Activated T-helper 2 cell treated with anti-CD3 and anti-CD28 coated beads, Interferon-gamma antibody, Interleukin-2, Interleukin-4, amounts not matched to agents 10 μg/mL and 5 μg/mL and 100 μg/mL, durations not matched to agents 14 hours and 24 hours and 36 hours (primary cell): ENCODE measurements around the gene METTL1. TPM values are rescaled to one million over a fixed set of nuclear protein-coding genes. Genes with fewer than 3 reads are reported as not detected.

ENCODE experiments used
- DNase-seq: peaks from one replicate; pipeline ENCODE4 v3.0.0; 2021; ENCODE audit warnings: low spot score
- H3K27ac Mint-ChIP-seq: one replicate; pipeline ENCODE4 v1.8.0; 2021; ENCODE audit warnings: mixed read lengths
- H3K27me3 Mint-ChIP-seq: one replicate; pipeline ENCODE4 v1.8.0; 2021; ENCODE audit warnings: low read depth, mixed read lengths
- H3K36me3 Mint-ChIP-seq: one replicate; pipeline ENCODE4 v1.8.0; 2021; ENCODE audit warnings: low read depth, mixed read lengths
- H3K4me1 Mint-ChIP-seq: one replicate; pipeline ENCODE4 v1.8.0; 2021; ENCODE audit warnings: low read depth, mixed read lengths
- H3K4me3 Mint-ChIP-seq: one replicate; pipeline ENCODE4 v1.8.0; 2021; ENCODE audit warnings: low read depth, mild to moderate bottlenecking, moderate library complexity, mixed read lengths
- H3K9me3 Mint-ChIP-seq: one replicate; pipeline ENCODE4 v1.8.0; 2021; ENCODE audit warnings: mixed read lengths
- intact Hi-C: fragments of 100-400 bp; cut with micrococcal nuclease; formaldehyde crosslinking; loops from one replicate; pipeline ENCODE4 v1.15.1; 2023
- total RNA-seq: library from RNA; stranded (reverse); gene quantifications from 2 replicates; pipeline ENCODE4 v1.2.3, GENCODE V29; 2022

METTL1 gene
- total RNA-seq, 1 donor from 2014 or later = 61.2 TPM

DNA sequence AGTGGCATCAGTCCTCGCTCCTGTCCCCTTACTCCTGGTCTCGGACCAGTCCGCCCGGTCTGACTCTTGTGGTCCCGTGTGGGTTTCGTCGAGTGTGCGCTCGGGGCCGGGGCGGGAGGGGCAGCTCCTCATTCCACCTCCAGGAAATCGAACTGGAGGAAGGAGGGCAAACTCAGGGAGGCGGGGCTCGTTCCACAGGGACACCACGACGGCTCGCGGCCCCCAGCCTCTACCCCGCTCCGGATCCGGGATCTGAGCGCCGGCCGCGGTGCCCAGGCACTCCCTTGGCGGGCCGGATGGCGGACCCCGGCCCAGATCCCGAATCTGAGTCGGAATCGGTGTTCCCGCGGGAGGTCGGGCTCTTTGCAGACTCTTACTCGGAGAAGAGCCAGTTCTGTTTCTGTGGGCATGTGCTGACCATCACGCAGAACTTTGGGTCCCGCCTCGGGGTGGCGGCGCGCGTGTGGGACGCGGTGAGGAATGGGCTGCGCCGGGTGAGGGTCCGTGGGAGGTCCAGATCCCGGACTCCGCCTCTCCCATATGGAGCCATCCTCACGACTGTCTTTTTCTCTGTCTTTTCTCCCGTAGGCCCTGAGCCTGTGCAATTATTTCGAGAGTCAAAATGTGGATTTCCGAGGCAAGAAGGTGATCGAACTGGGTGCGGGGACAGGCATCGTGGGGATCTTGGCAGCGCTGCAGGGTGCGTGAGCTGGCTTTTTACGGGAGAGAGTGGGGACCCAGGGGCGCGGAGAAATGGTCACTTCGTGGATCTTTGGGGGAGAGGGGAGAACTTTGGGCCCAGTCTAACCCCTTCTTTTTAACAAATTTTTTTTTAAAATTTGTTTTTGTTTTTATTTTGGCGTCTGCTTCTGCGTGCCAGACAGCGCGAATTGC is 771 bp upstream of the METTL1 start, which contains the start of gene EEF1AKMT3:
TSS of gene EEF1AKMT3 (plus strand) at position 186 of the 894 bp plus-strand sequence. CDS start at position 297, 111 bp downstream.
- Mint-ChIP-seq H3K27ac (peak within 1 kb of the TSS; percentile 99), H3K9me3 (no peaks in the 10 kb centered on the region), H3K36me3 (peaks cover 46% of the 10 kb centered on the region), H3K27me3 (no peaks in the 10 kb centered on the region), H3K4me1 (peaks cover 11% of the 10 kb centered on the region), H3K4me3 (peak within 1 kb of the TSS; percentile 97)
- intact Hi-C loops = loop anchor here (1.0 to 2.0 kb wide), 3 partner anchors 10 to 126 kb away; partner anchors contain the start of genes CDK4 and TSFM
- DNase-seq = peak; percentile 31

DNA sequence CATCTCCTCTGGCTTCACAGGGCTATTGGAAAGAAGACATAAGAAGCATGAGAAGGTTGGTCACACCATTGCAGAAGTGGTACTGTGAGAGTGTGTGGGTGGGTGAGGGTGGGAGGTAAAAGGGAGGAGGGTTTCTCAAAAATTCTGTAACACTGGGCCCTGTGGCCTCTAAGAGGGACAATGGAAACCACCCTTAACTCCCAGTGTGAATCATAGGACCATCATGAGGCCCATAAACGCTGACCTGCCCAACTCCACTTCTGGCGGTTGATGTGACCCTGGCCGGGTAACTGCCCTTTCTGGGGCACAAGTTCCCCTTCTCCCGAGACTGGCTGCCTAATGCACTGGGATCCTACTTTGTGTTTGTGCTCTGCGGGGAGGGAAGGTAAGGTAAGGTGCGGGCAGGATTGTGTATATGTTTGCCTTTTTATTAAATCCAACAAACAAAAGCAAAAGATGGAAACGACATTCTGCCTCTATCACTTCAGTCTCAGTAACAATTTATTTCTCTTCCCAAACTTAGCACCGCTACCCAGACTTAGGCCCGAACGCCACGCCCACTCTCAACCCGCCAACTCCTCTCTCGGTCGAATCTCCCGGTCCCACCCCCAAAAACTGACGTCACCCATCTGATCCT is 551 bp downstream of the METTL1 start:
- peaks cover 15% of the 10 kb centered on the region for H3K4me1 Mint-ChIP-seq

DNA sequence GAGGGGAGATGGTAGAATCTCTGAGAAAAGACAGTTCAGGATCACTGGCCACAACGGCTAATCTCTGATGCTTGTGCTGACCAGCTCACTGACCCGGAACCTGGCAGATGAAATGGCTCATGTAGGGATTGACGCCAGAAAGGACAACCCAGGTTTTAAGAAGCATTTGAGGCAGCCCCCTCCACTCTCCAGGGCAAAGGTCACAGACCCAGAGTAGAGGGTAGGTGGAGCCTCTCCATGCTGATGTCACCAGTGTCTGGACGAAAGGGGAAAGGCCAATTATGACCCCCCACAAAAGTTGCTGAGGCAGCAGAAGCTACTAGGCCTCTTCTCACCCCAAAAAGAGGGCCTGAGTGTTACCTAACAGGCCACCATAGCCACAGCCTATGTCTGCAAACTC is 1.2 kb downstream of the METTL1 start:
- H3K27ac Mint-ChIP-seq = peak overlapping the region; percentile 70
- H3K27me3 Mint-ChIP-seq = peaks cover 5% of the 10 kb centered on the region
- no peaks in the 10 kb centered on the region for H3K9me3 Mint-ChIP-seq
- intact Hi-C loops = no loop called here
- peaks cover 16% of the 10 kb centered on the region for H3K4me1 Mint-ChIP-seq
- H3K36me3 Mint-ChIP-seq = peaks cover 39% of the 10 kb centered on the region
- H3K4me3 Mint-ChIP-seq = peak overlapping the region; percentile 97
- DNase-seq = no peak

More for the DNA sequence above, 551 bp downstream of the METTL1 start:
- Mint-ChIP-seq H3K27me3 (peaks cover 3% of the 10 kb centered on the region), H3K27ac (peak overlapping the region; percentile 99), H3K4me3 (peak overlapping the region; percentile 97), H3K36me3 (peaks cover 43% of the 10 kb centered on the region), H3K9me3 (no peaks in the 10 kb centered on the region)
- peak; percentile 85 for DNase-seq
- intact Hi-C loops = no loop called here

DNA sequence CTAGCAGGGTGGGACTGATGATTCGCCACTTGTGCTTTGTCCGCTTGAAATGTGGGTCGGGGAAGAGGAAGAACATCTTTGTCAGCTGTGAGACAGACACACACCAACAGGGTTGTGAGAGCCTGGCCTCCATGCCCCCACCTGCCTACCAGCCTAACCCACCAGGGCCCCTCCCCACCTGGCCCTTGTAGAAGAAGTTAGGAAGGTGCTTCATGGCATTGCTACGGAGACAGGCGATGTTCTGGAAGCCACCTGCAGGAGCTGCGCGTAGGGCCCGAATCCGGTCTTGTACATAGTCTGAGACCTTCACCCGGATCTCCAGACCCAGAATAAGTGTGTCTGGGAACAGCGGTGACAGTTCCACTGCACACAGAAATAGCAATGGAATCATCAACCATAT is 2.3 kb downstream of the METTL1 start:
- no peak overlapping the region for H3K27ac Mint-ChIP-seq
- intact Hi-C loops = no loop called here
- H3K4me3 Mint-ChIP-seq = peak overlapping the region; percentile 13
- no peak for DNase-seq
- no peaks in the 10 kb centered on the region for H3K9me3 Mint-ChIP-seq
- peaks cover 38% of the 10 kb centered on the region for H3K36me3 Mint-ChIP-seq
- H3K4me1 Mint-ChIP-seq = peaks cover 16% of the 10 kb centered on the region
- H3K27me3 Mint-ChIP-seq = peaks cover 5% of the 10 kb centered on the region

DNA sequence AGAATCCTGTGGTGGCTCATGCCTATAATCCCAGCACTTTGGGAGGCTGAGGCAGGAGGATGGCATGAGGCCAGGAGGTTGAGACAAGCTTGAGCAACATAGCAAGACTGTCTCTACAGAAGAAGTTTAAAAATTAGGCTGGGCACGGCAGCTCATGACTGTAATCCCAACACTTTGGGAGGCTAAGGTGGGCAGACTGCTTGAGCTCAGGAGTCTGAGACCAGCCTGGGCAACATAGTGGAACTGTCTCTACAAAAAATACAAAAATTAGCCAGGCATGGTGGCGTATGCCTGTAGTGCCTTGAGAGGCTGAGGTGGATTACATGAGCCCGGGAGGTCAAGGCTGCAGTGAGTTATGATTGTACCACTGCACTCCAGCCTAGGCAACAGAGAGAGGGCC is 4.0 kb downstream of the METTL1 start:
- Mint-ChIP-seq H3K4me1 (peaks cover 20% of the 10 kb centered on the region), H3K9me3 (no peaks in the 10 kb centered on the region)
- intact Hi-C loops = no loop called here

DNA sequence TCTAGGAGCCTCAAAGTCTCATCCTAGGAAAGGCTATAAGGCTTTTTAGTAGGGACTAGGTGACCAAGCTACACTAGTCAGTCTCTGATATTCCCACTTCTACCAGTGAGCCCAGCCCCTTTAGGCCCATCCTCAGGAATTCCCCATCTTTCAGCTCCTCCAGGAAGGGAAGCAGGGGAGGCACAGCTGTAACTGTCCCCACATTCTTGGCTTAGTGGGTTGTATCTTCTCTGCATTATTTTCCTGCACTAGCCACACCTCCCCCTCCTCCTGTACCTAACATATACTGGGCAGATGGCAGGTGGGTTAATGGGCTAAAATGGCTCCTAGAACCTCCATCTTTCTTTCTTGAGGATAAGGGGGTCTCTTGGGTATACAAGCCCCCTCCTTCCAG is 4.6 kb downstream of the METTL1 start:
- intact Hi-C loops = no loop called here
- no peak for DNase-seq
- H3K36me3 Mint-ChIP-seq = peaks cover 54% of the 10 kb centered on the region
- H3K9me3 Mint-ChIP-seq = no peaks in the 10 kb centered on the region
- H3K27ac Mint-ChIP-seq = no peak overlapping the region
- H3K4me1 Mint-ChIP-seq = peaks cover 19% of the 10 kb centered on the region
- no peak overlapping the region for H3K4me3 Mint-ChIP-seq
- peaks cover 5% of the 10 kb centered on the region for H3K27me3 Mint-ChIP-seq

More for the DNA sequence above, 4.0 kb downstream of the METTL1 start:
- DNase-seq = no peak
- Mint-ChIP-seq H3K27me3 (peaks cover 5% of the 10 kb centered on the region), H3K27ac (no peak overlapping the region), H3K36me3 (peaks cover 49% of the 10 kb centered on the region), H3K4me3 (no peak overlapping the region)

DNA sequence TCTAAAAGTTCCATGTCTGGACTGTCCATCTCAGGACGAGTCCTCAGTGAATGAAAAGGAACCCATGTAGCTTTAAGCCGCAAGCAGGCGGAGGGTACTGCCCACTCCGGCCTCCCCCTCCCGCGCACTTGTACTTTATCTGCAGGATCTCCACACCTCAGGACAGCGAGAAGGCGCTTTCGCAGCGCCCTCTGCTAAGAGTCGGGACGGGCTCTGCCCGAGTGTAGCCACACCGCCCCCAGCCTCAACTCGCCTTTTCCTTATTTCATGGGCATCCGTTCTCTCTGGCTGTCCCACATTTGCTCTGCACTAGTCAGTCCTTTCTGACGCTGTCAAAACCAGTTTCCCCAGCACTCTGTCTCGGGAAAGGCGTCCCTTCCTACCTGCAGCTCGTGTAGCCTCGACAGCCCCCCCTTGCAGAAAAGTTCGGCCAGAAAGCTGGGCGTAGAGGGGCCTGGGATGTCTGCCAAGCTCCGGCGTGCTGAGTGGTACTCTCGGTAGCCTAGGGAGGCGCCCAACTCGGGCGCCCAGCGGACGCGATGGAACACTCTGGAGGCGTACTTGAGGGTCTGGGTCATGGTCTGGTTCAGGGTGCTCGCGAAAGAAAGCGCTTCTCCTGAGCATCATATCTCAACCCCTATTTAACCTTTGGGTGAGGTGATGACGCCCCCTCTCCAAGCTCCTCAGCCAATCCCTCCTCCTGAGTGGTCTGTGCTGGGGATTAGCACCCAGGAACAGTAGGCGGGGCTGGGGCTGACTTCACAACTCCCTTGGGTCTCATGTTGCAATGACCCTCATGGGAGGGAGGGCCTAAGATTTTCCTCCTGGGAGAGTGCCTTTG is 5.2 kb downstream of the METTL1 start, which contains the start of gene CYP27B1:
TSS of gene CYP27B1 (minus strand) at position 615 of the 841 bp plus-strand sequence. CDS start at position 578, 37 bp downstream.
- Mint-ChIP-seq H3K9me3 (no peaks in the 10 kb centered on the region), H3K4me1 (peaks cover 19% of the 10 kb centered on the region), H3K36me3 (peaks cover 52% of the 10 kb centered on the region), H3K27ac (peak within 1 kb of the TSS; percentile 8), H3K27me3 (peaks cover 5% of the 10 kb centered on the region), H3K4me3 (peak within 1 kb of the TSS; percentile 87)
- intact Hi-C loops = no loop called here
- no peak for DNase-seq

DNA sequence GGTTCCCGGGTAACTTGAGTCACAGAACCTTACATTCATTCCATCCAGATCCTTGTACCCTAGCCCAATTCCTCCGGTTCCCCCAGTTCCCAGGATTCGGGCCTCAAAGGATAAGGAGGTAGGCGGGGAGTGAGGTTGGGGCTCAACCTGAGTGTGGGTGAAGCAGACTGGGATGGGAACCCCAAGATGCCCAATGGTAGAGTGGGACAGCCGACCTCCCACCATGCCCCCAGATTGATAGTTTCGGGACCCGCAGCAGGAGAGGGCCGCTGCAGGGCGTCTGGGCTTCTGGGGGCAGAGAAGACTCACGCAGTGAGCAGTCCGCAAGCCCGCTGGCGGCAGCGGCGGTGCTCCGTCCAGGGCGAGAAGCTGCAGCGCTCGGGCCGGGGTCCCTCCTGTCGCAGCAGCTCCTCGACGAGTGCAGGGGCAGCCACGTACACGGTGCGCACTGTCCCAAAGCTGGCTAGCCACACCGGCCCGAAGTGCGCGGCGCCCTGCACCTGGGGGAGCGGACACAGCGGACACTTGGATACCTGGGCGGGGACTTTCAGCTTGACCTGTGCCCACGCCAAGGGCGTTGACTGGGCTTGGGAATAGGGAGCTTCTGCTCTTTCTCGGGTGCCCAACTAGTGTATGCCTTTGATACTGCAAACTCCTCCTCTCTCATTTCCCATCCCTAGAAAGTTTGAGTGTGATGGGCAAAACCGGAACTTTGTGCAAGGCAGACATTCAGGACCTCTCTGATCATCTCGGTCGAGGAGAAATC is 6.0 kb downstream of the METTL1 start:
- DNase-seq = no peak
- Mint-ChIP-seq H3K4me1 (peaks cover 17% of the 10 kb centered on the region), H3K4me3 (peak overlapping the region; percentile 87), H3K27me3 (peaks cover 5% of the 10 kb centered on the region), H3K36me3 (peaks cover 52% of the 10 kb centered on the region), H3K9me3 (no peaks in the 10 kb centered on the region), H3K27ac (peak overlapping the region; percentile 66)
- intact Hi-C loops = loop anchor here (1.0 kb wide), 1 partner anchor 14 kb away; the partner anchor contains the start of gene CDK4

DNA sequence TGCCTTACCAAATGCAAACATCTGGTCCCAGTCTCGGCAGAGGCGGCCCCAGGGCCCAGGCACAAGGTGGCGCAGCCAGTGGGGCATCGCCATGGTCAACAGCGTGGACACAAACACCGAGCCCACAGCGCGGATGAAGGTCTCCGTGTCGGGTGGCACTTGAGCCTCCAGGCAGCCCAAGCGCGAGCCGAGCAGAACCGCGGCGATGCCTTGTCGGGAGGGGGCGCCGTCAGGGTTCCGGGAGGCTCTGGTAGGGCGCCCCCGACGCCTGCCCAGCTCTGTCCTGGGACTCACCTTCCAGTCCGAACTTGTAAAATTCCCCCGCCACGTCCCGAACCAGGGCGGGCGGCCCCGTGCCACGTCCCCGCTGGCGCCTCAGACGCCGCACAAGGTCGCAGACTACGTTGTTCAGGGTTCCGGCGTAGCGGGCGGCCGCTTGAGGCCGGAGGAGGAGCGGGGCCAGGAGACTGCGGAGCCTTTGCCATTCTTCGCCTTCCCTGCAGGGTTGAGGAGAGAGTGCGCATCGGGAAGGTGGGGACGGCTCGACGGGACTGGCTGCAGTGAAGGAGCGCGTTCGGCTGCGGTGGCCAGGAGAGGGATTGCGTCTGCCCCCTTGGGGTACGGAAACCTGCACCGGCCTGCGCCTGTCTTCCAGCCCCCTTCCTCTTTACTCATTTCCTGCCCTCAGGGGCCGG is 6.8 kb downstream of the METTL1 start:
- H3K36me3 Mint-ChIP-seq = peaks cover 49% of the 10 kb centered on the region
- no peaks in the 10 kb centered on the region for H3K9me3 Mint-ChIP-seq
- DNase-seq = no peak
- peak overlapping the region; percentile 87 for H3K4me3 Mint-ChIP-seq
- intact Hi-C loops = loop anchor here (1.0 kb wide), 1 partner anchor 13 kb away; the partner anchor contains the start of gene CDK4
- H3K27ac Mint-ChIP-seq = peak overlapping the region; percentile 66
- H3K4me1 Mint-ChIP-seq = peaks cover 14% of the 10 kb centered on the region
- H3K27me3 Mint-ChIP-seq = peaks cover 5% of the 10 kb centered on the region

DNA sequence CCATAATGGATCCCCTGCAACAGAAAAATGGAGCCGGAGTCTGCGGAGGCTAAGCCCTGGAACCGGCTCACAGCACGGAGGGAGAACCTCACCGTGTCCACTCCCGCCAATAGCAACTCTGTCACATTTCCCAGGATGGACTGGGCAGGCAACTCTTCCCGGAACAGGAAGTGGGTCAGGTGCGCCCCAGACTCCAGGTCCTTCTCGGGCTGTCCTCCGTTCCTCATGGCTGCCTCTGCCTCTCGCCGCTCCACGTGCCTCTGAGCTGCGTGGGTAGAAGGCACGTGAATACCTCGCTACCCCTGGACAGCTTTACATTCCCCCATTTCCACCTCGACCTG is 7.3 kb downstream of the METTL1 start:
- Mint-ChIP-seq H3K27ac (no peak overlapping the region), H3K4me3 (peak overlapping the region; percentile 87), H3K36me3 (peaks cover 49% of the 10 kb centered on the region), H3K27me3 (peaks cover 5% of the 10 kb centered on the region), H3K9me3 (no peaks in the 10 kb centered on the region), H3K4me1 (peaks cover 14% of the 10 kb centered on the region)
- intact Hi-C loops = loop anchor here (1.0 kb wide), 1 partner anchor 12 kb away; the partner anchor contains the start of gene CDK4
- DNase-seq = no peak

DNA sequence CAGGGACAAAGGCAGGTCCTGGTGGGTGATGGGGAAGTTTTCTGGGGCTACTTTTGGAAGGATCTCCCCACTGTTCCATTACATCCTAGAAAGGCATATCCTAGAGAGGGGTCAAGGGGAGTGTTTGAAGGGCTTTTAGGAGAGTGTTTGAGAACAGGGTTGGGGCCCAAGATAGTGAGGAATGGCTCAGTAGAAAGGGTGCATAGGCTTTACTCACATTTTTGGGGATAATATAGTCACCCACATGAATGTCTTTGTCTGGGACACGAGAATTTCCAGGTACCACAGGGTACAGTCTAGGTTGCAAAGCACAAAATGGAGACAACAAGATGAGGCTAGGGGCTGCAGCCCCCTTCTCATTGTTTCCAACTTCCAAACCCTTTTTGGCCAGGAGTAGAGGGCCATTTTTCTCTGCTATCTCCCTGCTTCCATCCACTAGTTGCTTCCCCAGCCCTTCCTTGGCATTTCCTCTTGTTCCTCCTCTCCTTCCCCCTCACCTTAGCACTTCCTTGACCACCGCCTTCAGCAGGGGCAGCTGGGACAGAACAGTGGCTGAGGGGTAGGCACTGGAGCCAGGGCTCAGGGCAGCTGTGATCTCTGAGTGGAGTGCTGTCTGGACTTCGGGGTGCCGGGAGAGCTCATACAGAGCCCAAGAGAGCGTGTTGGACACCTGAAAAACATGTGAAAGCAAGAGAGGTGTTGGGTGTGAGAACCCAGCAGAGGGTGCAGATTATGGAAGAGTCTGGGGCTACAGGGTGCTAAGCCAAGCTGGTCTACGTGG is 7.8 kb downstream of the METTL1 start:
- H3K27me3 Mint-ChIP-seq = peaks cover 5% of the 10 kb centered on the region
- no peaks in the 10 kb centered on the region for H3K9me3 Mint-ChIP-seq
- H3K4me1 Mint-ChIP-seq = peaks cover 17% of the 10 kb centered on the region
- H3K36me3 Mint-ChIP-seq = peaks cover 49% of the 10 kb centered on the region
- intact Hi-C loops = no loop called here
- H3K4me3 Mint-ChIP-seq = peak overlapping the region; percentile 87
- peak overlapping the region; percentile 60 for H3K27ac Mint-ChIP-seq
- DNase-seq = no peak
